ENCODE results near the gene CRB2.

- TF ChIP-seq POLR2A (IDR thresholded peaks at IDR 0.05; ENCODE audit: low read depth) = no peak
- TF ChIP-seq POLR2AphosphoS5 (IDR thresholded peaks at IDR 0.05) = no peak
These were observed 39.3 kb downstream of the CRB2 start for GRCh38 chr9:123395276-123395688.
